Neutrophil (primary cell): ENCODE measurements around the gene ABCF3.

Experiments
- H3K27ac ChIP-seq: fragments of 200-600 bp; sonication (generic); 2 replicates; pipeline ENCODE4 v1.5.1; 2016; ENCODE audit warnings: mild to moderate bottlenecking, moderate library complexity
- H3K27me3 ChIP-seq: fragments of 200-600 bp; sonication (generic); 2 replicates; pipeline ENCODE4 v1.6.0; 2016; ENCODE audit warnings: mild to moderate bottlenecking
- H3K36me3 ChIP-seq: fragments of 200-600 bp; sonication (generic); 2 replicates; pipeline ENCODE4 v1.5.1; 2017
- H3K4me1 ChIP-seq, 2 experiments: fragments of 200-600 bp in 1 of 2; sonication (generic) in 1 of 2; 1 replicate in 1 of 2; 2 replicates in 1 of 2; pipeline versions ENCODE4 v1.5.1 to v1.6.1; 2013 to 2016; ENCODE audit warnings: low read depth in 1 of 2, low read length in 1 of 2, mild to moderate bottlenecking in 1 of 2, moderate library complexity in 1 of 2; ENCODE audit not compliant: control insufficient read depth in 1 of 2, insufficient read depth in 1 of 2
- H3K4me3 ChIP-seq, 2 experiments: fragments of 200-600 bp in 1 of 2; sonication (generic) in 1 of 2; 1 replicate in 1 of 2; 2 replicates in 1 of 2; pipeline ENCODE4 v1.5.1; 2013 to 2016; ENCODE audit warnings: low read depth in 1 of 2, low read length in 1 of 2, mild to moderate bottlenecking in 1 of 2, moderate library complexity in 1 of 2
- H3K9me3 ChIP-seq: fragments of 200-600 bp; sonication (generic); 2 replicates; pipeline ENCODE4 v1.5.1; 2016
- CTCF ChIP-seq: fragments of 200-600 bp; sonication (generic); IDR thresholded peaks from 2 replicates; pipeline ENCODE4 v1.5.1; 2016; ENCODE audit warnings: antibody characterized with exemption

The ABCF3 gene

DNA sequence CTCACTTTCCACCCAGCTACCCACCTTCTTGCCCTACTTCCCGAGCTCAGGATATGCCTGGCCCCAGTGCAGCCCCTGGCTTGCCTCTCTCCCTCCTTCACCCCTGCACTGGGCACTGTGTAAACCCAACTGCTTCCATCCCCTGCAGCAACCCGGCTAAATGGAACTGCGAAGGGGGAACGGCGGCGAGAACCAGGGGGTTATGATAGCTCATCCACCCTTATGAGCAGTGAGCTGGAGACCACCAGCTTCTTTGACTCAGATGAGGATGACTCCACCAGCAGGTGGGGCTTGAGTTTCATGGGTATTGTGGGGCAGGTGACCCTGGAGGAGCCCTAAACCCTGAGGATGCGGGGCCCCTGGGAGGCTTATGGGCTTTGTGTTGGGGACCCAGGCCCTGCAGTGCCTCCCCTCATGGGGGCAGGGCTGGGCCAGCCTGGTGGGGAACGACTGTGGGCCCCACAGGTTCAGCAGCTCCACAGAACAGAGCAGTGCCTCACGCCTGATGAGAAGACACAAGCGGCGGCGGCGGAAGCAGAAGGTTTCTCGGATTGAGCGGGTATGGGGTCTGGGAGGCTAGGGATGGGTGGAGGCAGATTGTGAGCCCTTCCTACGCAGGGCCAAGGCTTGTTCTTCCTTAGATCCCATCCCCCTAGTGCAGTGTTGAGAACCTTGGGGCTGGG lies 21.2 kb upstream of the ABCF3 start:
- no peak for TF ChIP-seq CTCF
- H3K4me3 ChIP-seq, result no peak overlapping the region
- H3K4me1 ChIP-seq, result no peaks in the 10 kb centered on the region
- peaks cover 67% of the 10 kb centered on the region for H3K36me3 ChIP-seq
- no peaks in the 10 kb centered on the region for H3K9me3 ChIP-seq
- no peaks in the 10 kb centered on the region for H3K27me3 ChIP-seq
- H3K27ac ChIP-seq, result no peak overlapping the region

DNA sequence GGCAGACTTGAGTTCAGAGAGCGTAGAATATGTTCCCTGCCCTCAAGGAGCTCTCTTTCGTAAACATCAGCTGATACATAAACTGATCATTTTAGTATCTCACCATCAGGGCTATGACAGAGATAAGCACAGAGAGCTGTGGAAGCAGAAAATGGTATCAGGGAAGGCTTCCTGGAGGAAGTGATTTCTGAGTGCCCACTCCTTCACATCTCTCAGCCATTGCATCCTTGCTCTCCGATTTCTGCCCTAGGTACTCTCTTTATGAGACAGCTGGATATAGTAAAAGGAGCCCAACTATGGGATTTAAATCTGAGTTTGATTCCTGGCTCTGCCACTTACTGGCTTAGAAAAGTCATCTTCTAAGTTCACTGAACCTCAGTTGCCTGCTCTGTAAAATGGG lies 20.5 kb upstream of the ABCF3 start:
- H3K27me3 ChIP-seq, result no peaks in the 10 kb centered on the region
- no peaks in the 10 kb centered on the region for H3K4me1 ChIP-seq

GRCh38 chr3:184166671-184167070 lies 19.3 kb upstream of the ABCF3 start:
- Histone ChIP-seq H3K27me3 (no peaks in the 10 kb centered on the region), H3K4me3 (no peak overlapping the region), H3K27ac (no peak overlapping the region), H3K4me1 (no peaks in the 10 kb centered on the region), H3K9me3 (no peaks in the 10 kb centered on the region), H3K36me3 (peaks cover 85% of the 10 kb centered on the region)
- TF ChIP-seq CTCF, result no peak

More for the DNA sequence above, 20.5 kb upstream of the ABCF3 start:
- Histone ChIP-seq H3K9me3 (no peaks in the 10 kb centered on the region), H3K36me3 (peaks cover 74% of the 10 kb centered on the region), H3K27ac (no peak overlapping the region), H3K4me3 (no peak overlapping the region)
- no peak for TF ChIP-seq CTCF

- Histone ChIP-seq H3K27ac (no peak overlapping the region), H3K4me3 (no peak overlapping the region)
Measured at GRCh38 chr3:184167786-184168185, 18.2 kb upstream of the ABCF3 start.

DNA sequence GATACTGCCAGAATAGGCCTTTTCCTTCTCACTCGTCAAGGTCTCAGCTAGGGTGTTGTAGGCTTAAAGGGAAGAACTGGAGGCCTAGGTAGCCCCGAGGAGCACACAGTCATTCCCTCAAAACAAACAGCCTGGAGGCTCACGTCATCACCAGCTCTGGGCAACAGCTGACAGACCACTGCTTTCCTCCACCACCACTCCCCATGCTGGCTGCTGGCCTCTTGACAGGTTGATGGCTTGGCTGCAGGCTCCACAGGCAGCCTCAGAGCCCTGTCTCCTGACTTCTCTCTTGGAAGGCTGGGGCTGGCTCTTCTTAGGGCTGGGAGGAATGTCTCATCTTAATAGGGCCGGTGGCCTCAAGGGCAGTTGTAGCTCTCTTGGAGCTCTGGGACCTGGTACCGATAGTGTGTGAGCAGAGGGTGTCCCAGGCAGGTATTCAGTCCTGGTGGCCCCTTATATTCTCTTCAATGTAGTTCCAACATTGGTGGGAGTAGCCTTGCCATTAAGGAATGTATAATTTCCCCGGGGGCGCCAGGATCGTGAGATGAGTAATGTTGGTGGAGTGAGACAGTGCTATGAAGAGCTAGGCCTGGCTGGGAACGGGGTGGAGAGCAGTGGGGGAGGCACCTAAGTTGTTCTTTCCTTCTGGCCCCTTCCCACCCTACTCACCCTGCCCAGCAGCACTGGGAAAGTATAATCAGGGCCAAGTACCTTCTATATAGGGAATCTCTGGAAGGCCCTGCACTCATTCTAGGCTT lies 17.5 kb upstream of the ABCF3 start:
- TF ChIP-seq CTCF, result no peak
- Histone ChIP-seq H3K36me3 (peaks cover 89% of the 10 kb centered on the region), H3K4me3 (no peak overlapping the region), H3K9me3 (no peaks in the 10 kb centered on the region), H3K4me1 (no peaks in the 10 kb centered on the region), H3K27ac (no peak overlapping the region), H3K27me3 (no peaks in the 10 kb centered on the region)

More at GRCh38 chr3:184167786-184168185, 18.2 kb upstream of the ABCF3 start:
- no peak for TF ChIP-seq CTCF
- Histone ChIP-seq H3K9me3 (no peaks in the 10 kb centered on the region), H3K36me3 (peaks cover 94% of the 10 kb centered on the region), H3K27me3 (no peaks in the 10 kb centered on the region), H3K4me1 (no peaks in the 10 kb centered on the region)
